Heart left ventricle (tissue), 16 donors: ENCODE data around the gene CCDC33. TPM values are rescaled to one million over a fixed set of nuclear protein-coding genes. Genes with fewer than 3 reads are reported as not detected.

Source experiments
- ATAC-seq, 4 donors: fragments of 200-7000 bp; cut with Tn5 transposase; one replicate each; pipeline ENCODE4 v1.9.1; 2020 to 2022; ENCODE audit warnings: moderate library complexity in 4 of 4, mild to moderate bottlenecking in 3 of 4, moderate number of reproducible peaks in 1 of 4
- DNase-seq, 5 donors: peaks; one replicate each; pipeline ENCODE4 v3.0.0-alpha.2; 2020
- H3K27ac ChIP-seq, 12 donors: fragments of 200-600 bp; sonication (generic) in 4 of 12; one replicate each; pipeline versions ENCODE4 v1.5.0 to v1.8.0; 2016 to 2022; ENCODE audit warnings: mild to moderate bottlenecking in 2 of 12
- H3K27me3 ChIP-seq, 9 donors: fragments of 200-600 bp; sonication (generic) in 2 of 9; one replicate each; pipeline versions ENCODE4 v1.5.1 to v1.8.0; 2016 to 2022; ENCODE audit warnings: mild to moderate bottlenecking in 3 of 9
- H3K36me3 ChIP-seq, 9 donors: fragments of 200-600 bp; sonication (generic) in 2 of 9; one replicate each; pipeline versions ENCODE4 v1.5.0 to v1.8.0; 2018 to 2022; ENCODE audit warnings: mild to moderate bottlenecking in 2 of 9
- H3K4me1 ChIP-seq, 12 donors: fragments of 200-600 bp; sonication (generic) in 4 of 12; one replicate each; pipeline versions ENCODE4 v1.5.0 to v1.8.0; 2016 to 2022; ENCODE audit warnings: mild to moderate bottlenecking in 3 of 12
- H3K4me3 ChIP-seq, 12 donors: fragments of 200-600 bp; sonication (generic) in 4 of 12; one replicate each; pipeline versions ENCODE4 v1.5.0 to v1.8.0; 2017 to 2022; ENCODE audit warnings: mild to moderate bottlenecking in 9 of 12, moderate library complexity in 4 of 12
- H3K9me3 ChIP-seq, 12 donors: fragments of 200-600 bp; sonication (generic) in 4 of 12; one replicate each; pipeline versions ENCODE4 v1.5.0 to v1.8.0; 2016 to 2022; ENCODE audit warnings: mild to moderate bottlenecking in 1 of 12
- CTCF ChIP-seq, 12 donors: fragments of 200-600 bp; sonication (generic) in 4 of 12; IDR thresholded peaks; one replicate each; pipeline versions ENCODE4 v1.5.0 to v1.8.0; 2018 to 2022; ENCODE audit warnings: antibody characterized with exemption in 12 of 12, mild to moderate bottlenecking in 5 of 12
- POLR2A ChIP-seq, 2 donors: fragments of 450-650 bp; IDR thresholded peaks; one replicate each; pipeline ENCODE4 v1.6.1; 2017; ENCODE audit warnings: antibody characterized with exemption in 2 of 2, mild to moderate bottlenecking in 2 of 2, moderate library complexity in 2 of 2
- WGBS, 4 donors: extraction: QIAGEN DNeasy Blood & Tissue Kit in 2 of 4; methylation state at CpG; one replicate each; pipeline versions ENCODE4 v1.1.5 to v1.1.7; 2013 to 2018; 5-methylcytosine and 5-hydroxymethylcytosine counted together
- intact Hi-C, 10 donors: fragments of 100-400 bp; cut with DNase I; formaldehyde crosslinking; loops; one replicate each; pipeline versions ENCODE4 v1.11.1 to v1.14.2; 2022
- polyA plus RNA-seq, 2 donors: library from polyadenylated mRNA; stranded (reverse); fragments of 200-250 nt; gene quantifications; one replicate each; pipeline ENCODE4 v1.2.3, GENCODE V29; 2013
- total RNA-seq, 9 donors: library from RNA; depleted of rRNA in 2 of 9; stranded (reverse); fragments of >200 nt in 2 of 9; fragmentation: NEBNext Ultra II Directional in 3 of 9; extraction: Animal tissue kit (Norgen Biotek cat#: 25700) in 3 of 9; gene quantifications; one replicate each; pipeline versions ENCODE4 v1.1.0 to v1.2.4, GENCODE V29; 2016 to 2023
- donor health status: ischemic (EF 13 %, LVEDD 7.1; RV severe dilation, severe dysfunction).
- donor health status: healthy with polysubstance abuse.
- donor health status: DM: no; HTN: yes; CAD: no.
- donor health status: DM: no; HTN: no; CAD: no.
- donor health status: ischemic (EF 25% LVEDD 6.9; RV normal size, moderate dysfunction).
- donor health status: ischemic (EF 25% LVEDD 5.7; RV mildly dilated, moderate dysfunction).
- donor health status: healthy.
- donor health status: DM: yes; HTN: yes; CAD: no.
- donor health status: ischemic (EF 35%, LVEDD 5.7; RV mildly dilated, moderate dysfunction).
- donor health status: nonischemic (EF 11% LVEDD 7.7; RV severe dilation, severe dysfunction).
- donor health status: DM: yes; HTN: yes; CAD: no.
- donor health status: PGD.
- donor health status: ischemic (EF 29% LVEDD 5.4; RV normal size, mild dysfunction).
- donor health status: nonischemic (EF 23%, LVEDD 6.1; RV moderate dilation, normal function).

The CCDC33 gene
- total and polyA plus RNA-seq, 11 donors, result 0.08 TPM; not detected in 10

GRCh38 chr15:74211656-74212055 lies 24.5 kb upstream of the CCDC33 start:
- Histone ChIP-seq H3K4me1 (peaks cover 0 to 20% (median 6%) of the 10 kb centered on the region in 12 donors), H3K4me3 (no peak overlapping the region), H3K27me3 (no peaks in the 10 kb centered on the region), H3K36me3 (no peaks in the 10 kb centered on the region), H3K9me3 (no peaks in the 10 kb centered on the region), H3K27ac (no peak overlapping the region)
- TF ChIP-seq POLR2A (IDR thresholded peaks at IDR 0.05) (no peak), CTCF (IDR thresholded peaks at IDR 0.05) (no peak)
- no peak for DNase-seq
- 97 to 100% (median 100%) methylated on average over 1 of the region's 1 CpG for WGBS, 4 donors
- ATAC-seq, result no peak
- intact Hi-C loops, result no loop called here

GRCh38 chr15:74212494-74212893 lies 23.6 kb upstream of the CCDC33 start:
- no peak overlapping the region for H3K27ac ChIP-seq
- TF ChIP-seq POLR2A (IDR thresholded peaks at IDR 0.05) (no peak), CTCF (IDR thresholded peaks at IDR 0.05) (no peak)
- no peak overlapping the region for H3K4me3 ChIP-seq
- no peak for DNase-seq
- peaks cover 0 to 20% (median 6%) of the 10 kb centered on the region in 12 donors for H3K4me1 ChIP-seq
- no peaks in the 10 kb centered on the region for H3K27me3 ChIP-seq
- WGBS, 4 donors, result 90 to 94% (median 93%) methylated on average over 9 of the region's 9 CpGs
- ATAC-seq, result no peak
- H3K36me3 ChIP-seq, result no peaks in the 10 kb centered on the region
- intact Hi-C loops, result no loop called here
- H3K9me3 ChIP-seq, result no peaks in the 10 kb centered on the region

- Histone ChIP-seq H3K36me3 (no peaks in the 10 kb centered on the region), H3K27me3 (peaks cover 0 to 6% (median 0%) of the 10 kb centered on the region in 9 donors), H3K4me3 (no peak overlapping the region), H3K9me3 (no peaks in the 10 kb centered on the region), H3K4me1 (peaks cover 0 to 20% (median 6%) of the 10 kb centered on the region in 12 donors), H3K27ac (peak overlapping the region in 1 of 12 donors; percentile 2)
- no peak for TF ChIP-seq CTCF (IDR thresholded peaks at IDR 0.05)
- no peak for TF ChIP-seq POLR2A (IDR thresholded peaks at IDR 0.05)
- 45 to 59% (median 51%) methylated on average over 7 of the region's 7 CpGs for WGBS, 4 donors
- ATAC-seq, result no peak
- intact Hi-C loops, result no loop called here
- DNase-seq, result peak in 1 of 5 donors; percentile 8
Observed at GRCh38 chr15:74213858-74214284, 22.3 kb upstream of the CCDC33 start.

- 73 to 86% (median 77%) methylated on average over 6 of the region's 6 CpGs for WGBS, 4 donors
- Histone ChIP-seq H3K4me3 (no peak overlapping the region), H3K27ac (peak overlapping the region in 1 of 12 donors; percentile 2), H3K9me3 (no peaks in the 10 kb centered on the region), H3K4me1 (peaks cover 0 to 20% (median 5%) of the 10 kb centered on the region in 12 donors), H3K27me3 (peaks cover 0 to 6% (median 0%) of the 10 kb centered on the region in 9 donors), H3K36me3 (no peaks in the 10 kb centered on the region)
- peak in 1 of 5 donors; percentile 6 for DNase-seq
- intact Hi-C loops, result no loop called here
- no peak for ATAC-seq
- no peak for TF ChIP-seq CTCF (IDR thresholded peaks at IDR 0.05)
- TF ChIP-seq POLR2A (IDR thresholded peaks at IDR 0.05), result no peak
Observed at GRCh38 chr15:74214324-74215021, 21.7 kb upstream of the CCDC33 start.
